ENCODE data around the gene PTCD1.

PTCD1 gene, protein sequence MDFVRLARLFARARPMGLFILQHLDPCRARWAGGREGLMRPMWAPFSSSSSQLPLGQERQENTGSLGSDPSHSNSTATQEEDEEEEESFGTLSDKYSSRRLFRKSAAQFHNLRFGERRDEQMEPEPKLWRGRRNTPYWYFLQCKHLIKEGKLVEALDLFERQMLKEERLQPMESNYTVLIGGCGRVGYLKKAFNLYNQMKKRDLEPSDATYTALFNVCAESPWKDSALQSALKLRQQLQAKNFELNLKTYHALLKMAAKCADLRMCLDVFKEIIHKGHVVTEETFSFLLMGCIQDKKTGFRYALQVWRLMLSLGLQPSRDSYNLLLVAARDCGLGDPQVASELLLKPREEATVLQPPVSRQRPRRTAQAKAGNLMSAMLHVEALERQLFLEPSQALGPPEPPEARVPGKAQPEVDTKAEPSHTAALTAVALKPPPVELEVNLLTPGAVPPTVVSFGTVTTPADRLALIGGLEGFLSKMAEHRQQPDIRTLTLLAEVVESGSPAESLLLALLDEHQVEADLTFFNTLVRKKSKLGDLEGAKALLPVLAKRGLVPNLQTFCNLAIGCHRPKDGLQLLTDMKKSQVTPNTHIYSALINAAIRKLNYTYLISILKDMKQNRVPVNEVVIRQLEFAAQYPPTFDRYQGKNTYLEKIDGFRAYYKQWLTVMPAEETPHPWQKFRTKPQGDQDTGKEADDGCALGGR

DNA sequence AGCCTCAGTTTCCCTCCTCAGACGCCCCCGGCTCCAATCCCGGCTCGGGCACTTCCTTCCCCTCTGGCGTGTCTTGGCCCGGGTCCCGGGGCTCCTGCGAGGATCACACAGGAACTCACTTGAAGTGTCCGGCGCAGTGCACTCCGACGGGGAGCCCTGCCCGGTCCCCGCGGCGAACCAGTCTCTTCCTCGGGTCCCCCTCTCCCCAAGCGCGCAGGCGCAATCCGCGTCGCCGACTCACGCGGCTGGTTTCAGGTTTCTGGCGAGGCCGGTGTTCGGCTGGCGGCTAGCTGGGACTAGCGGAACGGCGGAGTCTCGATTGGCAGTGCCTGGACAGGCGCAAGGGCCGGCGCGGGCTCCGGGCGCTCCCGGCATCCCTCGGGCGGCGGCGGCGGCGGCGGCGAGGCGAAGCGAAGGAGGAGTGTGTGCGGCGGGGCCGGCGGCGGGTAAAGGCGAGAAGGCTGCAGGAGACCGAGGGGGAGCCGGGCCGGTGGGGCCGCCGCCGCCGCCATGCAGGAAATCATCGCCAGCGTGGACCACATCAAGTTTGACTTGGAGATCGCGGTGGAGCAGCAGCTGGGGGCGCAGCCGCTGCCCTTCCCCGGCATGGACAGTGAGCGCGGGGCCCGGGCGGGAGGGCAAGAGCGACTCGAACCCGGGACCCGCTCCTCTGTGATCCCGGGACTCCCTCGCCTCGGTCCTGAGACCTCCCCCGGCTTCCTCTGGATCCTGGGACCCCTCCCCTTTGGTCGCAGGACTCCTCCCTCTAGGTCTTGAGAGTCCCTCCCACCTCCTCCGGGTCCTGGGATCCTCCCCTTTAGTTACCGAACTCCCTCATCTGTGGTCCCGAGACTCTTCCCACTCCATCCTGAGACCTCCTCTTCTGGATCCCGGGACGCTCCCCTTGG, at the start of gene PTCD1, which contains the start of gene CPSF4:
TSS of gene PTCD1 (minus strand) at position 226 of the 908 bp plus-strand sequence. CDS start 3,556 bp downstream, outside the sequence.
TSS of gene CPSF4 (plus strand) at position 371 of the 908 bp plus-strand sequence. CDS start at position 511, 140 bp downstream.
- DNase-seq, result peak; percentile 89 to 91

DNA sequence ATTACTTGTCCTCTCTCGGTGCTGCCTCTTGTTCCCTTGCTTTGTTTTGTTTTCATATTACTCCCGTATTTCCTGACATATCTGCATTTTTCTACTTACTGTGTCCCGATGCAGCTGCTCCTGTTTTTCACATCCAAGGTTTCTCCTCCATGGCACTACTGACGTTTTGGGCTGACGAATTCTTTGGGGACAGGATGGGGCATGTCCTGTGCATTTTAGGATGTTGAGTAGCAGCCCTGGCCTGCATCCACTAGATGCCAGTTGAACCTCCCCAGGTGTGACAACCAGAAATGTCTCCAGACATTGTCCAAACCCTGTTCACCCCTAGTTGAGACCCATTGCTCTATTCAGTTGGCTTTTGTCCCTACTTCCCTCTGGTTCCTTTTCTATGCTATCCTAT, 46.5 kb upstream of the PTCD1 start:
- DNase-seq, result no peak

DNA sequence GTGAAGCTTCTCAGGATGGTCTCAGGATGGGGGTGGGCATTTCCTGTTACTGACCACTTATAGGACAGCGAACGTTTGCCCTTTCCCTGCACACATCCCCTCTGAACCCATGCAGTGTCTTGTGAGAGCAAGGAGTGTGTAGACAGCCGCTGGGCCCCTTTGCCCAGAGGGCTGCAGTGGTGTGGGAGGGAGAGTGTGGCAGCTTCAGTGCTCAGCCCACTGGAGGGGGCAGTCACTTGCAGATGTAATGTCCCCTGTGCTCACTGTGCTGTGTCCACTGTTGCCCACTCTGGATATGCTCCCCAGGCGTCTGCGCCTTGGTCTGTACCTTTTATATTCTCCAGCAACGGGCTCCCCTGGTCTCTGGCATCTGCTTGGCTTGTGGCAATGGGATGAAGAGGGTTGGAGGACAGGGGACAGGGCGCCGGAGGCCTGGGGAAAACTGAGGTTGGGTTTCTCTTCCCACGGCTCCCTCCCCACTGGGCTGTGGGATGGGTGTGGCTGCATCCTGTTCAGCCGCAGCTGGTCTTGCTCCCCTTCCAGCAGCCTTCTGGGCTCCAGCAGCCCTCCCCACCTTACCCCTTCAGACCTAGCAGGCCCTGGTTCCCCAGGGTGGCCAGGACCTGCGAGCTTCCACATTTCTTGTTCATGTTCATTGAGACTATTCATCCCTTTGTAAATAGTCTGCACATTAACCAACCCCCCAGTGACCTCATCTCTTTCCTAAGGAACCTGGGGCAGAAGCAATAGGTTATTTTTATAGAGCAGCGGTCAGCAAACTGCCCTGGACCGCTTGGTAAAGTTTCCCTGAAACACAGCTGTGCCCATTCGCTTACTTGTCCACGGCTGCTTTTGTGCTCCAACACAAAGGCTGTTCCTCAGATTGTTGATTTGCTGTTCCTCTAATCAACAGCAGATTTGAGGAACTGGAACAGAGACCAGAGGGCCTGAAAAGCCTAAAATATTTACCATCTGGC, 40.2 kb upstream of the PTCD1 start:
- DNase-seq, result no peak

DNA sequence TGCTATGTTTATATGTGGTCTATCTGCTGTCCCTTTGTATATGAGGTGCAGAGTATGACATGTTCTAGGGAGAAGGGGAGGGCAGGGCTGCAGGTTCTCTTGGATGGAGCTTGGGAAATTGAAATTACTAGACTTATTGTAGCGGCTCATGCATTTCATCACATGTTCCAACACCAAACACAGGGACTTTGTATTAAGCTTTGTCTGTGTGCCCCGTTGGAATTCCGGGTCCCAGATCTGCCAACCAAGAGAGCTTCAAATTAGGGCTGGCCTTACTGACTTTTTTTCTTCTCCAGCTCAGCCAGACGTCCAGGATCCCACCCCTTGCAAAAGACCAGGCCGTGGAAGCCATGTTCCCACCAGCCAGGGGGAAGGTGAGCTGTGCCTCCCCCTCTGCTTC, 37.5 kb upstream of the PTCD1 start:
- DNase-seq, result no peak

DNA sequence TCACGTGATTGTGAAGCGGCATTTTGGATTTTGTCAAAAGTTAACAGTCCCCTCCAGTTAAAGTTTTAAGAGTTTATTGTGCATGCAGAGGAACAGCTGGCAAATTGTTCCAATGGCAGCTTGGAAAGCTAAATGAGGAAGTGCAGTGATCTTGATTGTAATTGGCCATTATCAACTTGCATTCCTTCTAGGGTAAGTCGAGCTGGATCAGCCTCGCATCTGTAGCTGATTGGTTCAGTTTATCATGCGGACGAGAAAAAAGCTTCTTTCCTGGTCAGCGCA, 34.7 kb upstream of the PTCD1 start:
- no peak for DNase-seq

DNA sequence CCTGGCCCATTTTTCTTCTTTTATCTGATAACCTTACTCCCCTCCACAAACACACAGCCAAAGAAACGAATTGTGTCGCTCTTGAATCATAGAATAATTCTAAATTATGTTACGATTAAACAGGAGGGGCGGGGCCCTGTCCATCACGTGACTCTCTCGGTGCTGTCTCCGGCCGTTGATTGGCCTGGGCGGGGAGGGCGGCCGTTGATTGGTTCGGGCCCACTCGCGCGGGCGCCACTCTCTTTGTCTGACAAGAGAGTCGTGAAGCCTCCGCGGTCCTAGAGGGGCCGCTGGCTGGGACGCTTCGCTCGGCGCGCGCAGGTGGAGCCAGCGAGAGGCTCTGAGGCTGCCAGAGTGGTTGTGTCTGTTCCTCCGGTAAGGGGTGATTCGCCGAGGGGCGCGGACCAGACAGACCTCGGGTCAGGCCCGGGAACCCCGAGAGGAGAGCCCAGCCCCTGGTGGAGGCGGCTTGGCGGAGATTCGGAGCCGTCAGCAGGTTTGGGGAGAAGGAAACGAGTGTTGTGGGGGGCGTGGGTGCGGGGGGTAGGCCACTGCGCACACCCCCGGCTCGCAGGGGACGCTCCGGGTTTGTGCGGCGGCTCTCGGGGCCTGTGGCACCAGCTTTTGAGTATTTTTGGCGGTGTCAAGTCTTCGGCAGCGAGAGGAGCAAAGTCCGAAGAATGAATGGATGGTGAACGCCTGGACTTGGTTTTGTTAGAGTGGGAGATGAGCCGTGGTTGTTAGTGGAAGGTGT, 34.1 kb upstream of the PTCD1 start, which contains the start of gene ZNF789:
TSS of gene ZNF789 (plus strand) at position 330 of the 754 bp plus-strand sequence. CDS start 3,567 bp downstream, outside the sequence.
- DNase-seq, result peak; percentile 95

DNA sequence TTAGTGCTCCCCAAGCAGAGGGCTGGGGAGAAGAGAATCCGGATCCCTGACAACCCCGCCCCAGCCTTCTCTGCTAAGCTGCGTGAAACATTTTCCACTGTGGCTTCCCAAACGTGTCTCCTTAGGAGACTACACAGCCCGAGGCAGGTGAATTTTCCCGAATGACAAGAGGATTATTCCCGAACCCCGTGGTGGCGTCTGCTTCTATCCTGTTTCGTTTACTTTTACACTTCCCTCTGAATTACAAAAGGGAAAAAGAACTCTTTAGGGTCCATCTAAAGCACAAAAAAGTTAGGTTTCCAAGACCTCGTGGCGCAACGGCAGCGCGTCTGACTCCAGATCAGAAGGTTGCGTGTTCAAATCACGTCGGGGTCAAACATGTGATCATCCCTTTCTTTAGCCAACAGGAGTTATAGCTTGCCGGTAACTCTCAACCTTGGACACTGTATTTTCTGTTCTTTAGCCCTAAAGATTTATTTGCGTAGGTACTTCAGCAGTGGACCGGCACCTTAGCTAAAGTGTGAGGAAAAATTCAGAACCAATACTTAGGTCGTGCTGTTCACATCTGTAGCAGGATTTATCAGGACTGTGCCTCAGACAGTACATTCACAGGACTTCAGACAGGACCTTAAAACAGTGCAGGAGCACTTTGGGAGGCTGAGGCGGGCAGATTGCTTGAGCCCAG, 30.9 kb upstream of the PTCD1 start:
- DNase-seq, result no peak

DNA sequence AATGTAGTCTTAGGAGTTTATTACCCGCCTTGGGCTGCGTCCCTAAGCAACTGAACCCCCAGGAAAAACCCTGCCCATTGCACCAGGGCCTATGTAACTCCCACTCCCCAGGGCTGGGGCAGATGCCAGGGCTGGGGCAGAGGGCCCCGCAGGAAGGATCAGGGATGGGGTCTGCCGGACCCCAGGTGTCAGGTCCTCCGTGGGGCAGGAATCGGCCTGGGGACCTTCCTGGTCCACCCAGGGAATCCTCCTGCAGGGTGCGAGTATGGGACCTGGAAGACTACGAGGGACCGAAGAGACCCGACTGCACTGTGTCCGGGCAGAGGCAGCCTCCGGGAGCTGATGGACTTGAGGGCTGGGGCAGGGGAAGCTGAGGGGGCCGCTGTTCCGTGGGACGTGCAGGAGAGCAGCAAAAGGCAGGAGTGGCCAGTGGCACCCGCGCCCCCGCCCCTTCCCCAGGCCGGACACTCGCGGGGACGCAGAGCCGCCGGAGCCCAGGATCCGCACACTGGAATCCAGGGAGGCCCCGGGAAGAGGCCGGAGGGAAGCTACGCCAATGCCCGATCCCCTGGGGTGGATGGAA, 29.8 kb upstream of the PTCD1 start:
- no peak for DNase-seq

DNA sequence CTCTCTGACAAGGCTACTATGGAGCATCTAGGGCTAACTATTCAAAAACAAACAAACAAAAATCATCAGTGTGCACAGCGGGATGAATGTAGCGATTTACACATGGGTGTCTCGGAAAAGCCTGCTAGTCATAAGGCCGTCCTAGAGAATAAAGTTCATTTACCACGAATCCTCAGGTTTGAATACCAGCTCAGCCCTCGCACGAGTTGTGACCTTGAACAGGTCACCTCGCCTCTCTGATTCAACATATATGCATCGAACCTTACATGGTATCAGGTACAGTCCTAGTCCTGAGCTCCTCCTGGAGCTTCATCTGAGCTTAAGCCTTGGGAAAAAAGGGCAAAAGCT, 26.8 kb upstream of the PTCD1 start:
- DNase-seq, result no peak

DNA sequence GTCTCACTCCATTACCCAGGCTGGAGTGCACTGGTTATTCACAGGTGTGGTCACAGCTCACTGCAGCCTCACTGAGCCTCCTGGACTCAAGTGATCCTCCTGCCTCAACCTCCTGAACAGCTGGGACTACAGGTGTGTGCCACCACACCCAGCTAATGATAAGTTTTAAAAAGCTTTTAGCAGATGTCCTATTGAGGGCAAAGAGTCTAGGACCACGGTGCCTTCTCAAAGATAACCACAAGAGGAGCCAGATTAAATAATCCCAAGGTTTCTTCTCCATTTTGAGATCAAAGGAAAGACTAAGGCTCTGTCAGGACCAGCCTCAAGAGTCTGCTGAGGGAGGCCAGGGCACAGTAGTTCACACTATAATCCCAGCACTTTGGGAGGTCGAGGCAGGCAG, 22.6 kb upstream of the PTCD1 start:
- DNase-seq, result no peak

DNA sequence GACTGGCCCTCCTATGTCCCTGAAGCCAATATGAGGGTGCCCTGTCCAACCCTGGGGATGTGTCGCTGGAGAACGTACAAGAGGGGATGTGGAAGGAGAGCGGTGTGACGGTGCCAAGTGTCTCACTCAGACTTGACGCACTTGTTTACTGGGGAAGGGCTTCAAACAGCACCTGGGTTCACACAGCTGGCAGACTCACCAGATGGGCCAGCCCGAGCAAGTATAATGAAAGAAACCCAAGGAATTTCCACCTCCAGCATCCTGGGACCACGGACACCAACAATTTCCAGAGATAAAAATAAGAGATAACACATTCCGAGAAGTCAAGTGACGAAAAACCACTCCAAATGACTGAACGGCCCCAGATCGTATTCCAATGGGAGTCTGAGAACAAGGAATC, 22.1 kb upstream of the PTCD1 start:
- DNase-seq, result no peak

DNA sequence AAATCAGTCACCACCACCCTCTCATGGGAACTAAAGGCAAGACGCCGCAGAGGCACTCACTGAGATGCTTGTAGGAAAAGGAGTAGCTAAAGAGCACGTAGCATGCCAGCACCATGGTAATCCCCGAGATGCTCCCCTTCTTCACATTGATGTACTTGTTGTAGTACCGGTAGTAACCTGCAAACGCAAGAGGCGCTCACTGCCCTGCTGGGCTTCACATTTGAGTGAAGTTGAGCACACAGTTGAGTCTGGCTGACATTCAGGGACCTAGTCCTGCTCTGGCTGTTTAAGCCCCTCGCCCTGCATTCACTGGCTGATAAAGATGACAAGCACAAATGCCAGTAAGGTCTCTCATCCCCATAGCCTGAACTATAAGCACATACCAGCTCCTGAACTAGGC, 20.5 kb upstream of the PTCD1 start:
- no peak for DNase-seq

DNA sequence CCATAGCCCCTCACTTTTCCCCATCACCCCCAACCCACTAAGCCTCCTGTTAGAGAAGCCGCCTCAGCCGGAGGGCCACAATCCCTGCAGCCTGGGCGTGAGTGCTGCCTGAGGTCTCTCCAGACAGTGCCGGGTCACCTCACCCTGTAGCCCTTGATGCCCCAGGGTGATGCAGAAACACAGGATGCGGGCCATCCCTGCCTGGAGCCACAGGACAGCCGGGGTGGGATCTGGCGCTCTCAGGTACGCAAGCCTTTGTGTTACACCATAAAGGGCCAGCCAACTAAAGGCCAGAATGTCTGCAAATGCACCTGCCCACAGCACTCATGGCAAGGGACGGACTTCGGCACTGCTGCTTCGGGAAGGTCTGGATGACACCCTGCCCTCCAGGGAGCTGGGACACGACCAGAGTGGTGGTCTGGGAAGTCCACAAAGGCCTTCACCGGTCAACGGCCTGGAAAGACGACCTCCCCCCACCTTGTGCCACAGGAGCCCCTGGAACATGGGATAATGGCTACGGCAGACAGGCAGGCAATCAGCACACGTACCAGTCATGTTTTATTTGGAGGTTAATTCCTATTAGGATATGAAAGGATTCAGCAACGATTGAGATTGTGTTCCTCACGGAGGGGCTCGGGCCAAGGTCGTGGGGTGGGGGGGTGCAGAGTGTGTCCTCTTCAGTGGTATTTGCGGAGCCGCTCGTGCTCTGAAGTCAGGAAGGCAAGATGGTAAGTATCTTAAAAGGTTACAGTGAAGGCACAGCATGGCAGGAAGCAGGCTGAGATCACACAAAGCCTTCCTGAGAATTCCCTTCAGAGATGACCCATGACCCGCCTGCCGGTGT, 19.3 kb upstream of the PTCD1 start:
- no peak for DNase-seq

DNA sequence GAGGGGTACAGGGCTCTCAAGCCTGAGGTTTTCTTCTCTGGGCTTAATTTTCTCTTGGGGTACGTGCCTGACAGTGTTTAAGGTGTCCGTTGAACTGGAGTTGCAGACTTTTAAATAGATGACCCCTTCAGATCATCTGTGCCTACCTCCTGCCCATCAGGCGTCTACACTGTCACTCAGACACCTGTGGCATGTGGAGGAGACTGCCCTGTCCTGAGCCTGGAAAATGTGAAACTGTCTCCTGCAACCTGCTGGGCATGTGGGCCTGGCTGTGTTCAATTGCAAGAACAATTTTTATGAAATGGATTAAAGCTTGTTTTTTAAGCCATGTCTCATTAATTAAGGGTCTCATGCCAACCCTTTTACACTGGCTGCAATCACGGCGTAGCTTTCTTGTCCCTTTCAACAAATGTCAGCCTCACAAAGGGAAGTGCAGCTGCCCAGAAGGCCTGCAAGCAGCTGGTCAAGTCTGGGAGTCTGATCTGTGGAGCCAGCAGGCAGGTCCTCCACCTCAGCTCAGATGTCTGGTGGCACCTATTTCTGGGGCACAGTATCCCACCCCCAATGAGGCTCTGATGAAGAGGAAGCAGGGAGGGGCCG, 18.6 kb upstream of the PTCD1 start:
- no peak for DNase-seq

DNA sequence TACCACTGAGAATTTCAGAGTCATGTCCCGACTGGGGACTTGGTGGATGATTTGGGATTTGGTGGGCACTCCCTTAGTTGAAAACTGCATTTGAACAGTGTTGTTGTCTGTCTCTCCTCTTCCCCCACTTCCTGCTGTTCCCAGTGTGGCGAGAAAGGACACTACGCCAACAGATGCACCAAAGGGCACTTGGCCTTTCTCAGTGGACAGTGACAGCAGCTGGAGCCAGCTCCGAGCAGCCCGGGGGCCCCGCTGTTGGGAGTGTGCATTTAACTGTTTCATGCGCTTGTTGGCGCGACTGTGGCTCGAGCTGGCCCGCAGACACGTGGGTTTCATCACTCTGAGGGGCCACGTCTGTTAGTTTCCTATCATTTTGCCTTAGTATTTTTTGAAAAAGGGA, 17.7 kb upstream of the PTCD1 start:
- DNase-seq, result no peak

DNA sequence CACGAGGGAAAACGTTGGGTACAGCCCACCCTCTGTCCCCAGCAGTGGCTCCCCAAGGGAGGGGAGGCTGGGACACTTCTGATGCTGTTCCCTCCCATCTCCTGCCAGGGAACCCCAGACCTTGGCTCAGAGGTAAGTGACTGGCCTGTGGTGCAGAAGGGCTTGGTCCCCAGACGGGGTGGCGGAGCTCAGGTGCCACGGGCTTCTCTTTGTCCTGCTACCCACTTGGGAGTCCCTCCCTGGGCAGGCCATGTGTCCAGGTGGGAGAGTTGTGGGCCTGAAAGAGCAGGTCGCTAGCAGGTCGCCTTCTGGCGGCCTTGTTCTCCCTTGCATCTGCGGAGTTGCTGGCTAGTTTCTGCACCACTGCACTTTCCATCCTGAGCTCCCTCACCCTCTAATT, 17.3 kb upstream of the PTCD1 start:
- DNase-seq, result no peak

DNA sequence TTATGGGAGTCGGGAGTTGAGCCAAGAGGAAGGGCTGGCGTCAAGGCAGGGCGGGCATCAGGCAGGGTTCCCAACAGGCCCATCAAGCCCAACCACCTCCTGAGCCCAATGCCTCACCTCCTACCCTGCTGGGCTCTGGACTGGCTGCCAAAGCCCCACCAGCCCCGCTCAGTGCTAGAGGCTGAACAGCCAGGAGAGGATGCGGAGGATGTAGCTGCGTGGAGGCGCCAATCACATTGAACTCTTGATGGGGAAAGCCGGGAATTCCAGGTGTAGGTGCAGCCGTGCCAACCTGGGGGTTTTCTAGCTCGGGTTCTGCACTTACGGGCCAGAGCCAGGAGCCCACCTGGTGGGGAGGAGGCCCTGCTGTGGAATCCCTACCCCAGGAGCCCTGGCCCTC, 14.5 kb upstream of the PTCD1 start:
- no peak for DNase-seq

DNA sequence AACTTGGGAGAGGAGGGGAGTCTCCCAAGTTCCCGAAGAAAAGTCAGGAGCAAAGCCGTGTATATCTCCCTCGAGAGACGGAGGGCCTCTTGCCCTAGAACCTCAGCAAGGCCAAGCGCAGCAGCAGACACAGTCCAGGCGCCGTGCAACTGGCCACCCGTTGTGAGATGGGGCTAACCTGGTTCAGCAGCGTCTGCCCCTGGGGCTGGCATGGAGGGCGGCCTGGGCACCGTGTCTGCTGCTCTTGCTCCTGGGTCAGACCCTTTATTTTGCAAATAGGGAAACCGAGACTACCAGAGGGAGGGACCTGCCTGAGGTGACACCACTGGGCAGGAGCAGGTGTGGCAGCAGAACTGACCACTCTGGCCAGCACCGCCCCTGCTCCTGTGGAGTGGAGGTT, 13.9 kb upstream of the PTCD1 start:
- no peak for DNase-seq

DNA sequence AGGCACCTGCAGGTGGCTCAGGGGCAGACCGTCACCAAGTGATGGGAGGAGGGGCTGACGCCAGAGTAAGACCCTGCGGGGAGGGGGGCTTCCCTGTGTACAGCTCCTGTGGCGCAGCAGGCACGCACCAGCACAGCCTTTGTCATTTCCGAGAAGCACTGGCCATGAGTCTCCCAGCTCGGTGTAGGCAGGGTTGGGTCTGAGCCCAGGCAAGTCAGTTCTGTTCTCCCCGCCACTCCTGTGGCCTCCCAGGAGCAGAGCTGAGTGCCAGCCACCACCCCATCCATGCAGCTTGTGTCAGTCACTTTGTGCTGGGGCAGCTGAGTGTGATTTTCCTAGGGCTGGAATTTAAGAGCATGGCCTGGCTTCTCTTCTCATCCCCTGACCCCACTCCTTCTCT, 13.3 kb upstream of the PTCD1 start:
- no peak for DNase-seq
